Activated T-helper 9 cell treated with anti-CD3 and anti-CD28 coated beads, Interleukin-2, amount 50 U/mL, for 16 hours (primary cell): Measurements from ENCODE around the gene PC.
"Not testable (repeated sequence)": the region's sequence is repeated elsewhere in the genome, so short reads cannot be mapped to it uniquely, and the experiment has no call there.

Experiments
- DNase-seq: peaks from one replicate; pipeline ENCODE4 v3.0.0-alpha.2; 2020; ENCODE audit warnings: low read depth

Gene PC, protein sequence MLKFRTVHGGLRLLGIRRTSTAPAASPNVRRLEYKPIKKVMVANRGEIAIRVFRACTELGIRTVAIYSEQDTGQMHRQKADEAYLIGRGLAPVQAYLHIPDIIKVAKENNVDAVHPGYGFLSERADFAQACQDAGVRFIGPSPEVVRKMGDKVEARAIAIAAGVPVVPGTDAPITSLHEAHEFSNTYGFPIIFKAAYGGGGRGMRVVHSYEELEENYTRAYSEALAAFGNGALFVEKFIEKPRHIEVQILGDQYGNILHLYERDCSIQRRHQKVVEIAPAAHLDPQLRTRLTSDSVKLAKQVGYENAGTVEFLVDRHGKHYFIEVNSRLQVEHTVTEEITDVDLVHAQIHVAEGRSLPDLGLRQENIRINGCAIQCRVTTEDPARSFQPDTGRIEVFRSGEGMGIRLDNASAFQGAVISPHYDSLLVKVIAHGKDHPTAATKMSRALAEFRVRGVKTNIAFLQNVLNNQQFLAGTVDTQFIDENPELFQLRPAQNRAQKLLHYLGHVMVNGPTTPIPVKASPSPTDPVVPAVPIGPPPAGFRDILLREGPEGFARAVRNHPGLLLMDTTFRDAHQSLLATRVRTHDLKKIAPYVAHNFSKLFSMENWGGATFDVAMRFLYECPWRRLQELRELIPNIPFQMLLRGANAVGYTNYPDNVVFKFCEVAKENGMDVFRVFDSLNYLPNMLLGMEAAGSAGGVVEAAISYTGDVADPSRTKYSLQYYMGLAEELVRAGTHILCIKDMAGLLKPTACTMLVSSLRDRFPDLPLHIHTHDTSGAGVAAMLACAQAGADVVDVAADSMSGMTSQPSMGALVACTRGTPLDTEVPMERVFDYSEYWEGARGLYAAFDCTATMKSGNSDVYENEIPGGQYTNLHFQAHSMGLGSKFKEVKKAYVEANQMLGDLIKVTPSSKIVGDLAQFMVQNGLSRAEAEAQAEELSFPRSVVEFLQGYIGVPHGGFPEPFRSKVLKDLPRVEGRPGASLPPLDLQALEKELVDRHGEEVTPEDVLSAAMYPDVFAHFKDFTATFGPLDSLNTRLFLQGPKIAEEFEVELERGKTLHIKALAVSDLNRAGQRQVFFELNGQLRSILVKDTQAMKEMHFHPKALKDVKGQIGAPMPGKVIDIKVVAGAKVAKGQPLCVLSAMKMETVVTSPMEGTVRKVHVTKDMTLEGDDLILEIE

DNA sequence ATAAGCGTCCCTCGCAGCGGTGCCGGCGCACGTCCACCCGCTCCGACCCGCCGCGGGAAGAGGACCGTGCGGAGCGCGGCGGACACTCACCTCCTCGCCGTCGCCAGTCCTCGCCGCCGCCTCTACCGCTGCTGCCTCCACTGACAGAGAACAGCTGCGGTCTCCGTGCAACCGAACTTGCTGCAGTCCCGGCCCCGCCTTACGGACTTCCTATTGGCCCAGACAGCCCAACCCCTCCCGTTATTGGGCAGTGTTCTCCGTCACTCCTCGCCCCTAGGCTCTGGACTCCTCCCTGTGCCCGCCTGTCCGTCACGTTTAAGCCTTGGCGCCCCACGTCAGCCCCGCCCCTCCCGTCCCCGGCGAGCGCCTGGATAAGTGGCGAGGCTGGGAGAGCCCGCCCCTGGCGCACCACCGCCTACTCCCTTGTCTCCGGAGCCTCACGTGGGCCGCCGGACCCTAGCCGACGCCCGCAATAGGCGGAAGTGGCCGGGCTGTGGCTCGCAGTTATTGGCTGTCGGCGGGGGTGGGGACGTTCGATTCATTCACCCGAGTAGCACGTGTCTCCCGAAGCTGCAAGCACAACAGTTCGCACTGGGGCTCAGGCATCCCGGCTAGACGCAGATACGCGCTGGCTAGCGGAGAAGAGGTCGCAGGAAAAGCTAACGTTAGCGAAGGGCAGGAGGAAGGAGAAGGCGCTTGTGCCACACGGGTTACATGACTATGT is at the start of gene PC:
Gene PC, minus strand, starts transcription at position 152 of the 724 bp plus-strand sequence. CDS start 86,224 bp downstream, outside the sequence.
- DNase-seq = peak; percentile 95

DNA sequence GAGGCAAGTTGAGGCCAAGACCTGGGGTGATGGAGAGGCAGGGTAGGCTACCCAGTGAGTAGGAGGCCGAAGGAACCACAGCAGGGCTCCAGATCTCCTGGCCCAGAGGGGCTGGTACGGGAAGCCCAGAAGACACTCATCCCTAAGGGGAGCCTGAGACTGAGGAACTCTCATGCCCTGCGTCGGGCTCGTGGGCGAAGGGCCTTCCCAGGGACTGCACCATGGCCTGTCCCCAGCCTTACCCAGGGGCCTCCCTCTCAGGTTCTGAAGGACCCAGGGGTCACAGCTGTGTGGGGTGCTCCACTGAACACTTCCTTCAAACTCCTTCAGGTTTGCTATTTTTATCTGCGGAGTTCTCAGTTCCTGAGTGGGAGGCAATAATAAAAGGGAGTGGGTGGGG is 48.9 kb upstream of the PC start:
- no peak for DNase-seq

DNA sequence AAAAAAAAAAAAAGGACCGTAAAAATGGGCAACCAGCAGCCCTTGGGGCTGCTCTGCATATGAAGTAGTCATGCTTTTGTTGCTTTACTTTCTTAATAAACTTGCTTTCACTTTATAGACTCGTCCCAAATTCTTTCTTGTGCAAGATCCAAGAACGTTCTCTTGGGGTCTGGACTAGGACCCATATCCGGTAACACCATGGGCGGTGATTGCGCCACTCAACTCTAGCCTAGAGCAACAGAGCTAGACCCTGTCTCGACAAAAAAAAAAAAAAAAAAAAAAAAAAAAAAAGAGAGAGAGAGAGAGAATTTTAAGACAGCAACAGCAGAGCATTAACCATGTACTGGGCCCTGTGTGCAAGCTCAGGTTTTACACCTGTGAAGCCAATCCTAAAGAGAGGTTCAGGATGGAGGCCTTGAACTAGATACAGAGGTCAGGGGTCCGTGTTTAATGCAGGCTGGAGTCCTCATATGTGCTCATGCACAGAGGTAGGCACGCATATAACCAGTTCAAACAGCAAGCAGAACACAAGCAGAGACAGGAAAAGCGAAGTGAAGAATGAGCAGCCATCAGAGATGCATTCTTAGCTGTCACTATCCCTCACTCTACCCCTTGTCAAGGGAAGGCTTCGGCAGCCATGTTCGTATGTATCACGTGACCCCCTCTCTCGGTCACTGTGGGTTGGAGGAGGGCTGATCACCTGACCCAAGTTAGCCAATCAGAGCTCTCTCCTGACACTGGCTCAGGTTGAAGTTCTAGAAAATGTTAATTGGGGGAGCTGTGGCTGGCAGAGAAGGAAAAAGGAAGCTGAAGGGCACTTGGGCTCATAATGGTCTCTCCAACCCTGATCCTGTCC is 48.1 kb upstream of the PC start:
- no peak for DNase-seq

DNA sequence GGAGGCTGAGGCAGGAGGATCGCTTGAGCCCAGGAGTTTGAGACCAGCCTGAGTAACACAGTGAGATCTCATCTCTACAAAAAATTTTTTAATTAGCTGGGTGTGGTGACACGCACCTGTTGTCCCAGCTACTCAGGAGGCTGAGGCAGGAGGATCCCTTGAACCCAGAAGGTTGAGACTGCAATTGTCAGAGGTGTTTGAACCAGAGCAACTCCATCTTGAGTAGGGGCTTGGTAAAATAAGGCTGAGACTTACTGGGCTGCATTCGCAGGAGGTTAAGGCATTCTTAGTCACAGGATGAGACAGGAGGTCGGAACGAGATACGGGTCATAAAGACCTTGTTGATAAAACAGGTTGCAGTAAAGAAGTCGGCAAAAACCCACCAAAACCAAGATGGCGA is 47.0 kb upstream of the PC start:
- DNase-seq = not testable (repeated sequence)

DNA sequence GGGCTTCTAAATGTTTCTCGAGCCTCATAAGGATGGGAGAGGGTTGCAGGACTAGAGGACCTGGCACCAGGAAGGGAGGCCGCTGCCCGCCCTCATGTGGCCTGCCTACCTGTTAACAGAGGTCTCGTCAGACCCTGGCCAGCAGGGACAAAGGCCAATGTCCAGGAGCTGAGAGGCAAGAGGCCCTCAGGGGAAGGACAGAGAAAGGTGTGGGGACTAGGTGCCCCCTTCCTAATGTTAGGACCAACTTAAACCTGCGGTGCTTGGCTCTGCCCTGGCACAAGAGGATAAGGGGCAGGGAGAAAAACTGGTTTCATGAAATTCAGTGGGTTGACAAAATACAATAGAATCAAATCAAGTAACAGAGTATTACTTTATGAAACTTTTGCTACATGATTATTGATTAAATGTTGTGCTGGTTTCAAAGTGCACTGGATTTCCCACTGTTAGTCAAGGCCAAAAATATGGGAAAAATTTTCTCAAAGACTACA is 44.8 kb upstream of the PC start:
- no peak for DNase-seq

DNA sequence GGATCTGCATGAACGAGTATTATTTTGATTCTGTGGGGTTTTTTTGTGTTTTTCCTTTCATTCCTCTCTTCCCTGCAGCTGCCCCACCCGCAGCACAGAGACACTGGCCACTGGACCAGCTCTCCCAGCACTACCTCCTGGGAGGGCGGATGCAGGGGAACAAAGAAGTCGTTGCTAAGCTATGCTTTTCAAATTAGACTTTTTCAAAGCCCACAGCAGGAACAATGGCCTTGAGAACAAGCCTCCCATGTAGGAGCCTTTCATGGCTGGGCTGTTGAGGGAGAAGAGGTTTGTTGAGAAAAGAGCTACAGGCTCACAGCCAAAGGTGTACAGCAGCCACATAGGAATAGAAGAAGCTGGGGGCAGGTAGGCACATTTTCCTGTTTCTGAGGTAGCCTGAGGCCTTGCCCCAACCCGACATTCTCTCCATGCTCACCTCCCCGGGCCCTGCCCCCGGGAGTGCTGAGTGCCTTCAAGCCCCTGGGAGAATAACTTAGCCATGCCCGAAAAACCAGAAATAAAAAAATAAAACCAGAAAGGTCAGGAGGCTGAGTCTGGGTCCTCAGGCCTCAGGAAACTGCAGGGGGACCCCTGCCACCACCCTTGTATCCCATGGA is 44.2 kb upstream of the PC start:
- no peak for DNase-seq

DNA sequence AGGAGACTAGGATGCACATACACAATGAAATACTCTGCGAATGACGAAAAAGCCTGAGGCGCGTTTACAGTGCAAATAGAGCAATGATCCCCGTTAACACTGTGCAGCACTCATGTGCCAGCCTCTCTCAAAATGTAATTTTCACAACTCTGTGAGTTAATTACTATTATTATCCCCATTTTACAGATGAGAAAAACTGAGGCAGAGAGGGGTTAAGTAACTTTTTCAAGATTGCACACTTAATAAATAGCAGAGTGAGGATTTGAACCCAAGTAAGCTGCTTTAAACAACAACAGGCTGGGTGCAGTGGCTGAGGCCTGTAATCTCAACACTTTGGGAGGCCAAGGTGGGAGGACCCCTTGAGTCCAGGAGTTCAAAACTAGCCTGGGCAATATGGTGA is 43.1 kb upstream of the PC start:
- no peak for DNase-seq

DNA sequence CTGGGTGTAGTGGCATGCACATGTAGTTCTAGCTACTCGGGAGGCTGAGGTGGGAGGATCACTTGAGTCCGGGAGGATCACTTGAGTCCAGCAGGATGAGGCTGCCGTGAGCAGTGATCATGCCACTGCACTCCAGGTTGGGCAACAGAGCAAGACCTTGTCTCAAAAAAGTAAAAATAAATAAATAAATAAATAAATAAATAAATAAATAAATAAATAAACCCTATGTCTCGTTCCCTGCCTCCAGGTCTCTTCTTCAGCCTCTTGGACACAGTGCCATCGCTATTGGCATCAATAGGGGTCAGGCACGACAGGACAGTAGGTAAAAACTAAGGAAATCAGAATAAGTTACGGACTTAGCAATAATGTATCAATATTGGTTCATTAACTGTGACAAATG is 41.4 kb upstream of the PC start:
- DNase-seq = no peak

DNA sequence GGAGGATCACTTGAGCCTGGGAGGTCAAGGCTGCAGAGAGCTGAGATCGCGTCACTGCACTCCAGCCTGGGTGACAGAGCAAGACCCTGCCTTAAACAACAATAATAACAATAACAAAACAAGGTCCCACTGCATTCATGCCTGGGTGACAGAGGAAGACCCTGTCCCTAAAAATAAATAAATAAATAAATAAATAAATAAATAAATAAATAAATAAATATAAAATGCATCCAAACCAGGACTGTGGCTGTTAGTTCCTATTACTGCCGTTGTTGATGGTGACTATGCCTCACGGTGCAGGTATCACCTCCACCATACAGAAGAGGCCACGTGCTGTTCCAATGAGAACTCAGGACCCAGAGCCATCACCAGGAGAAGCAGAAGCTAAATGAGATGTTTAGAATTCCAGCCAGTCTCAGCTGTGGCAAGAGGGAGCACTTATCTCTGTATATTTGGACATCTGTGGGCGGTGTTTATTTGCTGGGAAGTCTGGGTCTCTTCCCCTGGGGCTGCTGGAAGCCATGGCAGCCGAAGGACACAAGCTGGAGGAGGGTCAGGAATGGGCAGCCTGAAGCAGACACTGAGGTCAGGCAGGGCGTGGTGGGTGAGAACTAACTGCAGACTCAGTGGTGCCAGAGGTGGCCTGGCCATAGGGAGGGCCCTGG is 38.6 kb upstream of the PC start:
- DNase-seq = no peak

DNA sequence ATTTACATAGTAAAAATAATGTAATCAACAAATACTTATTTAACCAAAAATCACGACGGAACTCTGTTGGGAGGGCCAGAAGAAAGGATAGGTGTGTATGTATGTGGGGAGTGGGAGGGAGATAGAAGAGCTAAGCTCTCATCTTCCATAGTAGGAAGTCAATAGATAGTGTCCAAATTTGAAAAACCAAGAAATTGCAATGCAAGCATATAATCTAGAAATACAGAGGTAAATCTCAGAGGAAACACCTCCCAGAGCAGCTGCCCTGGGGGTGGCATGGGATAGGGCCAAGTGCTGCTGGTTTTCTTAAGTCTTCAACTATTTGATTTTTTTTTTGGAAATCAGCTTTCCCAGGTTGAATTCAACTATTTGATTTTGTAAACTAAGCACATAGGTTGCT is 33.9 kb upstream of the PC start:
- DNase-seq = no peak

DNA sequence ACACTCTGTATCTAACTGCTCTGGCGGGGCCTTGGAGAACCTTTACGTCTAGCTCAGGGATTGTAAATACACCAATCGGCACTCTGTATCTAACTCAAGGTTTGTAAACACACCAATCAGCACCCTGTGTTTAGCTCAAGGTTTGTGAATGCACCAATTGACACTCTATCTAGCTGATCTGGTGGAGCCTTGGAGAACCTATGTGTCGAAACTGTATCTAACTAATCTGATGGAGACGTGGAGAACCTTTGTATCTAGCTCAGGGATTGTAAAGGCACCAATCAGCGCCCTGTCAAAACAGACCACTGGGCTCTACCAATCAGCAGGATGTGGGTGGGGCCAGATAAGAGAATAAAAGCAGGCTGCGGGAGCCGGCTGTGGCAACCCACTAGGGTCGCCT is 31.2 kb upstream of the PC start:
- not testable (repeated sequence) for DNase-seq

DNA sequence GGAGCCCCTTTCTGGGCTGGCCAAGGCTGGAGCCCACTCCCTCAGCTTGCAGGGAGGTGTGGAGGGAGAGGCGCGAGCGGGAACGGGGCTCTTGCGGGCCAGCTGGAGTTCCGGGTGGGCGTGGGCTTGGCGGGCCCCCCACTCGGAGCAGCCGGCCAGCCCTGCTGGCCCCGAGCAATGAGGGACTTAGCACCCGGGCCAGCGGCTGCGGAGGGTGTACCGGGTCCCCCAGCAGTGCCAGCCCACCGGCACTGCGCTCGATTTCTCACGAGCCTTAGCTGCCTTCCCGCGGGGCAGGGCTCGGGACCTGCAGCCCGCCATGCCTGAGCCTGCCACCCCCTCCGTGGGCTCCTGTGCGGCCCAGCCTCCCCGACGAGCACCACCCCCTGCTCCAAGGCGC is 30.6 kb upstream of the PC start:
- not testable (repeated sequence) for DNase-seq

DNA sequence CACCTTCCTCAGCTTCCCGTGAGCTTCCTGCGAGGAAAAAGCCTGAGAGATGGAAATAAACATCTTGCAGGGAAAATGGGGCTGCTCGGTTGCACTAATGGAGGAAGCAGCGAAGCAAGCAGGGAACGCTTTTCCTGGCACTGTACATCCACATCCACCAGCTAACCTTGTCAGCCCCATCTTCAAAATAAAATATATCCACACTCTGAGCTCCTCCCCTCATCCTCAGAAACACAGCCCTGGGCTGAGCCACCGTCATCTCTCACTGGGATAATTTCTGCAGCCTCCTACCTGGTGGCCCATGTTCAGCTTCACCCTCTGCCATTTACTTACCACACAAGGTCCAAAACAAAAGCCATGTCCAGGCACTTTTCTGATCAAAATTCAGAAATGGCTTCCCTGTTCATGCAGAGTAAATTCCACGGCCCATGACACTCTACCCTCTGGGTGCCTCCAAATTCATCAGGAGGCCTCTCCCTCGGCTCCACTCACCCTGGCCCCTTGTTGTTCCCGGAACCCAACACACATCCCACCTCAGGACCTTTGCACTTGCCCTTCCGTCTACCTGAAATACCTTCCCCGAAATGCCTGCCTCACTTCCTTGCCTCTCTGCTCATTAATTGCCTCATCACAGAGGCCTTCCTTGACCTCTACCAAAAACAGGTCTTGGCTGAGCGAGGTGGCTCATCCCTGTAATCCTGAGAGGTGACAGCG is 29.9 kb upstream of the PC start:
- no peak for DNase-seq

DNA sequence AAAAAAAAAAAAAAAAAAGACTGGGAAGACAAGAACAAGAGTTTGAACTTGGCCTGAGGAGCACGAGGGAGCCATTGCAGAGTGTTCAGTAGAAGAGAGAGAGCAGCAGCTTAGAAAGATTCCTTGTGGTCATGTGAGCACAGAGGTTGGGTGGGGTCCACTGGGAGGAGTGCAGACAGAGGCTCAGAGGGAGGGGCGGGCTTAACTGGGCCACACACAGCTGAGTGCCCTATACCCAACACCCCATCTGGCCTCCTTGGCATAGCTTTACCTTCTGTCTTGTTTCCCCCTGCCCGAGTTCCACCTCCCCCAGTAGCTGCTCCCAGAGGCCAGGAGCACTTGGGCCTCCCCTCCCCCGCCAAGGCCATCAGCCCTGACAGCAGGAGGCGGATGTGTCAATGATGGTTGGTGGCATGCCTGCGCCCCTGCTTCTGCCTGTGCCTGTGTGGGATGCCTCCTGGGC is 29.0 kb upstream of the PC start:
- no peak for DNase-seq

DNA sequence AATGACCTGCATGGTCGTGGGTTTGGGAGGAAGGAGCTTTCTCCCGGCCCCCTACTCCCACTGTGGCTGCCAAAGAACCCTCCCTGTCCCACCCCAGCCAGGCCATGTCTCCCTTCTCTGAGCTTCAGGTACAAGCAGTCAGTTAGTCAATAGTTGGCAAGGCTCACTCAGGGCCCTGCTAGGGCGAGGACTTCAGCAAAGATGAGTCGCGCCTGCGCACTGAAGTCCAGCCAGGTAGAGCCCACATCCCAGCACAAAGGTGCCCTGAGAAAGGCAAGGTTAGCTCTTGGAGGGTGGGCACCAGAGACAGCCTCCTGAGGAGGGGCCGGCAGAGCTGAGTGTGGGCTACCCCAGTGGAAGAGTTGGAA is 28.0 kb upstream of the PC start:
- no peak for DNase-seq

DNA sequence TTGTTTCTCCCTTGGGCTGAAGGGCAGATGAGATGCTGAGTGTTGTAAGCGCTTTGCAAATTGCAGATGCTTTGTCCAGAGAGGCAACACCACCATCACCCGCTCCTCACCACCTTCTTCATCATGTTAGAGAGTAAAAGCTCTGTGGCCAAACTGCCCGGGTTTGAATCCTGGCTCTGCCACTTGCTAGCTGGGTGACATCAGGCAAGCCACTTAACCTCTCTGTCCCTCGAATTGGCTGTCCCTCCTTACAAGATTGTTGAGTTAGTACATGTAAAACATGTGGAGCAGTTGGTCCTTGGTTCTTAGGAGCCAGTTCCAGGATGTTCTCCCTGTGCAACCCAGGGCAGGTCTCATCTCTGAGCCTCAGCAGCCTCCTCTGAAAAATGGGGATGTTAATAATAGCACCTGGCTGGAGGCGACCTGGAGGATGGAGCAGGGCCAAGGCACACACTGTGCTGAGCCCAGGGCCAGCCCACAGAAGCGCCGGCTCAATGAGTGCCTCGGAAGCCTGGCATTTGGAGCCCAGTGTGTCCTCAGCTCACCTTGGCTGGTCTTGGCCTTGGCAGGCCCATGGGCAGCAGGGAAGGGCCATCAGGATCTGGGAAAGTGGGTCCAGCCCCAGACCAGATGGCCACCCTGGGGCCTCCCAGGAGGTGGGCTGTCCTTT is 27.5 kb upstream of the PC start:
- no peak for DNase-seq

DNA sequence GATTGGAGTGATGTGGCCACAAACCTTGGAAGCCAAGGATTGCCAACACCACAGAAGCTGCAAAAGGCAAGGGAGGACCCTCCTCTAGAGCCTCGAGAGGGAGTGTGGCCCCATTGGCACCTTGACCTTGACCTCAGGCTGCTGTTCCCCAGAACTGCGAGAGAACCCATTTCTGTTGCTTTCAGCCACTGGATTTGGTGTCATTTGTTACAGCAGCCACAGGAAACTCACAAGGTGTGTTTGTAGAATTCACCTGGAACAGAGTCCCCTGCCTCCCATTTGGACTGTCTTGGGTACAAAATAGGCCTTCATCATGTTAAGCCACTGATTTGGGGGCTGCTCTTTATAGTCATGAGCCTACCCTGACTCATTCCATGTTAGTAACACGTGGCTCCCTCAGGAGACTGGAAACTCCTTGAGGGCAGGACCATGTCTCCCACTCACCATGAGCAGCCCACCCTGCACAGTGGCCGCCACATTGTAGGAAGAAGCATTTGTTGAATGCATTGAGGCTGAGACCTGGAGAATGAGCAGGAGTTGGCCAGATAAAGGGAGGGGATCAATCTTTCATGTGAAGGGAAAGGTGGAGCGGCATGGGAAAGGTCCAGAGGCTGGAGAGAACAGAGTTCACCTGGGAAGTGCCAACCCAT is 25.2 kb upstream of the PC start:
- DNase-seq = no peak

DNA sequence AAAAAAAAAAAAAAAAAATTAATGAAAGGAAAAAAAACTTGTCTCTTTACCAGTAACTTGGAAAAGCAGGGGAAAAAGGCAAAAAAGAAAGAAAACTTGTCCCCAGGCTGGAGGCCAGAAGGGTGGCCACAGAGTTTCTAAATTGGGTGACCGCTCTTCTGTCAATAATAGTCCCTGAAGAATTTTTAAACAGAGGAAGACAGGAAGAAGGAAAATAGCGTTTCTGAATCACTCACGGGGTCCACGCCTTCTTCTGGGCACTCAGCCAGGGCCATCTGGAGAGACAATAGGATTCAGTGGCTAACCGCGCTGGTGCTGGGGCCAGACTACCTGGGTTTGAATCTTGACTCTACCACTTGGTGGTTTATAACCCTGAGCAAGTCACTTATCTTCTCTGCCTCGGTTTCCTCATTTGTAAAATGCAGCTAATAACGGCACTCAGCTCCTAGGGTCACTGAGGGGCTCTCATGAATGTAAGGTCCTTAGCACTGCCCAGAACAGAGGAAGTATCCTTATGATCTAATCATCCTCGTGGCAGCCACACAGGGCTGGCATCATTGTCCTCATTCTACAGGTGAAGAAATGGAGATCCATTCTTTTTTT is 23.9 kb upstream of the PC start:
- no peak for DNase-seq
